NCI-H2171 treated with DMSO at 0.1 percent for 48 hours (cell line): Measurements from ENCODE around the gene WWC1.

Experiments
- DNase-seq: peaks from one replicate; lab custom pipeline; 2025; lab: John Stamatoyannopoulos, UW

The WWC1 gene

GRCh38 chr5:168291342-168291963 lies at the start of gene WWC1:
TSS of gene WWC1 (plus strand) at chr5:168291645. CDS start at chr5:168292153, 508 bp downstream.
- peak; percentile 88 for DNase-seq

- DNase-seq: no peak
These were observed 46.4 kb upstream of the WWC1 start for GRCh38 chr5:168244838-168245559.

GRCh38 chr5:168249923-168250322 lies 41.5 kb upstream of the WWC1 start:
- DNase-seq: no peak

GRCh38 chr5:168251259-168251658 lies 40.2 kb upstream of the WWC1 start:
- no peak for DNase-seq

- DNase-seq: peak; percentile 4
These were observed 37.3 kb upstream of the WWC1 start for GRCh38 chr5:168254013-168254693.

- no peak for DNase-seq
These were observed 30.9 kb upstream of the WWC1 start for GRCh38 chr5:168260353-168261226.

- DNase-seq: no peak
These were observed 30.2 kb upstream of the WWC1 start for GRCh38 chr5:168261227-168261571.

- DNase-seq: no peak
These were observed 29.3 kb upstream of the WWC1 start for GRCh38 chr5:168262042-168262743.

GRCh38 chr5:168263121-168263520 lies 28.3 kb upstream of the WWC1 start:
- DNase-seq: no peak

- DNase-seq: no peak
These were observed 25.4 kb upstream of the WWC1 start for GRCh38 chr5:168266016-168266415.

GRCh38 chr5:168268949-168269936 lies 22.2 kb upstream of the WWC1 start:
- peak; percentile 84 for DNase-seq

GRCh38 chr5:168269937-168270330 lies 21.5 kb upstream of the WWC1 start:
- DNase-seq: peak; percentile 82

GRCh38 chr5:168270476-168270875 lies 21.0 kb upstream of the WWC1 start:
- no peak for DNase-seq

GRCh38 chr5:168273056-168273980 lies 18.1 kb upstream of the WWC1 start:
- peak; percentile 69 for DNase-seq

GRCh38 chr5:168274406-168274805 lies 17.0 kb upstream of the WWC1 start:
- DNase-seq: no peak

- no peak for DNase-seq
These were observed 15.5 kb upstream of the WWC1 start for GRCh38 chr5:168275940-168276339.

GRCh38 chr5:168282120-168282519 lies 9.3 kb upstream of the WWC1 start:
- no peak for DNase-seq

- DNase-seq: no peak
These were observed 6.6 kb upstream of the WWC1 start for GRCh38 chr5:168284809-168285208.

- DNase-seq: no peak
These were observed 5.7 kb upstream of the WWC1 start for GRCh38 chr5:168285696-168286095.
